H1 (cell line): ENCODE results near the gene AGAP1. TPM values are rescaled to one million over a fixed set of nuclear protein-coding genes. Genes with fewer than 3 reads are reported as not detected.

Source experiments
- CHD2 ChIP-seq: IDR thresholded peaks from 2 replicates; pipeline ENCODE4 v1.6.1; 2012; ENCODE audit warnings: low read length, improper control_type of control experiment
- TAF1 ChIP-seq: IDR thresholded peaks from 2 replicates; pipeline ENCODE4 v1.6.1; 2011; ENCODE audit warnings: mild to moderate bottlenecking, low read depth, low read length
- polyA plus RNA-seq, 7 experiments: library from polyadenylated mRNA; depleted of rRNA in 3 of 7; stranded (reverse) in 5 of 7; unstranded in 2 of 7; fragments of >200 nt in 5 of 7; fragments of 200-250 nt in 2 of 7; gene quantifications; 1 replicate in 5 of 7; 2 replicates in 1 of 7; 4 replicates in 1 of 7; pipeline versions ENCODE4 v1.2.1 to v1.2.3, GENCODE V29; 2011 to 2013; ENCODE audit warnings: missing spikeins in 2 of 7, mixed read lengths in 2 of 7
- total RNA-seq: library from RNA; stranded (reverse); fragmentation: NEBNext Ultra II Directional; extraction: Animal tissue kit (Norgen Biotek cat#: 25700); gene quantifications from 2 replicates; pipeline ENCODE4 v1.2.1, GENCODE V29; 2021
- TF ChIP-seq, protein P1 (sequence below): IDR thresholded peaks from 2 replicates; pipeline ENCODE4 v1.6.1; 2012; ENCODE audit warnings: inconsistent platforms

The AGAP1 gene
- total and polyA plus RNA-seq, 2 of the 8 experiments (the other 6 are each of a cell fraction or from before 2014, with no cell fraction given), result 18.1 to 39.4 TPM

GRCh38 chr2:236073867-236074655 is 580.2 kb downstream of the AGAP1 start (continued):
- TF ChIP-seq, protein P1, sequence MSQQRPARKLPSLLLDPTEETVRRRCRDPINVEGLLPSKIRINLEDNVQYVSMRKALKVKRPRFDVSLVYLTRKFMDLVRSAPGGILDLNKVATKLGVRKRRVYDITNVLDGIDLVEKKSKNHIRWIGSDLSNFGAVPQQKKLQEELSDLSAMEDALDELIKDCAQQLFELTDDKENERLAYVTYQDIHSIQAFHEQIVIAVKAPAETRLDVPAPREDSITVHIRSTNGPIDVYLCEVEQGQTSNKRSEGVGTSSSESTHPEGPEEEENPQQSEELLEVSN, result no peak
- TF ChIP-seq TAF1, result no peak
- no peak for TF ChIP-seq CHD2
